Measurements from ENCODE around the gene ANKS1B.

- TF ChIP-seq ZFP30 (CRISPR knock-in tag; IDR thresholded peaks at IDR 0.05) (no peak), TOX (CRISPR knock-in tag; IDR thresholded peaks at IDR 0.05; ENCODE audit: borderline replicate concordance) (no peak), POU6F1 (CRISPR knock-in tag; IDR thresholded peaks at IDR 0.05; ENCODE audit: borderline replicate concordance, low read depth) (no peak), ESRRG (CRISPR knock-in tag; IDR thresholded peaks at IDR 0.05) (no peak), ZNF565 (CRISPR knock-in tag; conservative IDR thresholded peaks at IDR 0.05; ENCODE audit: low read depth) (no peak), ZFP3 (CRISPR knock-in tag; IDR thresholded peaks at IDR 0.05) (no peak), OSR1 (CRISPR knock-in tag; IDR thresholded peaks at IDR 0.05) (no peak), CSDC2 (CRISPR knock-in tag; IDR thresholded peaks at IDR 0.05) (no peak), PATZ1 (CRISPR knock-in tag; IDR thresholded peaks at IDR 0.05; ENCODE audit: borderline replicate concordance) (no peak), BACH2 (CRISPR knock-in tag; IDR thresholded peaks at IDR 0.05; ENCODE audit: borderline replicate concordance) (no peak), CREB5 (CRISPR knock-in tag; IDR thresholded peaks at IDR 0.05; ENCODE audit: low read depth) (no peak), CSRNP3 (CRISPR knock-in tag; IDR thresholded peaks at IDR 0.05) (no peak), ZC3H10 (CRISPR knock-in tag; IDR thresholded peaks at IDR 0.05) (no peak)
Observed at GRCh38 chr12:99390707-99391106, 594.0 kb downstream of the ANKS1B start.
